GM21786 (cell line): Measurements from ENCODE around the gene PTGDR.
A peak's percentile ranks its signal among the peaks of the same experiment; 100 is the strongest.

Source experiments
- ATAC-seq: cut with Tn5 transposase; IDR thresholded peaks from one replicate; pipeline ENCODE4 v1.9.1; 2021; ENCODE audit not compliant: unreplicated experiment

Gene PTGDR

DNA sequence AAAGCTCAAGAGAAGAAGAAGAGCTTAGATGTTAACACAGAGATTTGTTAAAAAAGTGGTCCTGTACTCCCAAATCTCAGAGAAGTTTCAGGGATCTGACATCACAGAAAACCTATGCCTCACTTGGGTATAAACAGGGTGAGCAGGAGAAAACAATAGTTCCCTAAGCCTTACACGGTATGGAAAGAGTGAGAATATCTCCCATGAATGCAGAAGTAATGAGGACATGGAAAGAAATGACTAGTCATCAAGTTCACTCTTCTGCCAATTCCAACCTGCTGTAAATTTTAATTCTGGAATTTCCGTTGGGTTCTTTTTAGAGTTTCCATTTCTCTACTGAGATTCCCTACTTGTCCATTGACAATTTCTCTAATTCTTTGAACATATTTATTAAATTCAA is 40.4 kb downstream of the PTGDR start:
- no peak for ATAC-seq

DNA sequence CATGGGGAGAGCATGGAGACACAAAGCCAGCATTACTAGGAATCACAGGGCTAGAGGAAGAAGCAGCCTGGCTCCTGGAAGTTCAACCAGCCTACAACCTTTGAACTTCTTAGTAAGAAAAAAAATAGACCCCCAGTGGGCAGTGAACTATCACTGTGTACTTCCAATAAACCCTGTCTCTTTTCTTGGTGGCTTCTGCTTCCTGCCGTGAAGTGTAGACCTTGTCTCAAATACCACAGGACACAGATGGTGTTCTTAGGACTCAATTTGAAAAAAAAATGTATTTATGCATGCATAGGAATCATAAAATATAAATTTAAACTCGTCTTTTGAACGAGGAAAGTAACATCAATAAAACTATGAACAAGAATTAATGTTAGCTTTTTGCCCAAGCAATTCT is 43.0 kb downstream of the PTGDR start:
- no peak for ATAC-seq

DNA sequence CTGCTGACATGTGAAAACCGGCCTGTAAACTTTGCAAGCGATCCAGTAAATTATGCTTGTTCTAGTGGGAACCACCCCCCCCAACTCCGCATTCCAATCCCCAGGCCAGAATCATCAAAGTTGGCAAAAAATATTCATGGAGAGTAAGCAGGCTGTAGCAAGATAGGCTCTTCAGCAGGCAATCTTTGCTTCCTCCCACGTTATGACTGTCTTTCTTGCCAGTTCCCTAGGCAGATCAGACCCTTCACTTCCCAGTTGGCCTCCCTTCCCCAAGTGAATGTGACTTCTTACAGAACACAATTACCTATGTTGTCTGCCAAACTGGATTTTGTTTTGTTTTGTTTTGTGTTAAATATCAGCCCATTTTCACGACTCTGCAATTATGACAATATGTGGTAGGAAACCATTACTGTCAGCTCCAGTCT is 45.4 kb downstream of the PTGDR start:
- ATAC-seq, result no peak

DNA sequence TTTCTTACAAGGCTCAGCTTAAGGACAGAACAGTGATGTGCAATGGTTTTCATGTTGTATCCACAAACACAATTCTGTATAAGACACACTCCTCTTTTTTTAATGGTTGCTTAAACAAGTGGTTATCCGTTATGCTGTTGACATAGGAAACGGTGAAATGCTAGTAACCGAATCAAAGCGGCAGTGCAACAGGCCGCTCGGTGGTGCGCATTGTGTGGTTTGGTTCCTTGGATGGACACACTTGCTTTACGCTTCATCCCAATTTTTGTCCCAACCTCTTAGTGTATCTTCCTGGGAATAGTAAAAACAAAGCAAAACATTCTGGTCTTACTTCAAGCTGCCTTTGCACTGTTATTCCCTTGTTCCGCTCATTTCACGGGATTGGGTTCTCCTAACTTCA is 46.0 kb downstream of the PTGDR start:
- no peak for ATAC-seq

DNA sequence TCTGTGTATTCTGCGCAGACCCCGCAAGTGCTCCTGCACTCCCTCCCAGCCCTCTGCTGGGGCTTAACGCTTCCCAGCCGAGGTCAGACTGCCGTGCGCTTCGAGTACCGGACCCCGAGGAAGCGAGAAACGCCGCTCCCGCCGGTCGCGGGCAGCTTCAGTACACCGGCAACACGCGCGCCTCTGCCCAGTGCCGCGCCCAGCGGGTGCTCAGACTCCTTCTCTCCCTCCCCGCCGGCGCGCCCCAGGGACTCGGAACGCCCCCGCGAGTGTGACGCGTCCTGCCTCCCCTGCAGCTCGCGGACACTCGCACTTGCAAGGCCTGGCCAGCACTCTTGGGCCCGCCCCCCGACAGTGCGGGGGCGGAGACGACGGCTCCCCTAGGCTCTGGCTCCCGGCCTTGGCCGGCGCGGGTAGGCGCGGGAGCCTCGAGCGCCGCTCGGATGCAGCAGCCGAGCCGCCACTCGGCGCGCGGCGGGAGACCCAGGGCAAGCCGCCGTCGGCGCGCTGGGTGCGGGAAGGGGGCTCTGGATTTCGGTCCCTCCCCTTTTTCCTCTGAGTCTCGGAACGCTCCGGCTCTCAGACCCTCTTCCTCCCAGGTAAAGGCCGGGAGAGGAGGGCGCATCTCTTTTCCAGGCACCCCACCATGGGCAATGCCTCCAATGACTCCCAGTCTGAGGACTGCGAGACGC is 46.6 kb downstream of the PTGDR start, which contains the start of gene PTGER2:
TSS of gene PTGER2 (plus strand) at position 410 of the 692 bp plus-strand sequence. CDS start at position 647, 237 bp downstream.
- ATAC-seq, result peak; percentile 38

DNA sequence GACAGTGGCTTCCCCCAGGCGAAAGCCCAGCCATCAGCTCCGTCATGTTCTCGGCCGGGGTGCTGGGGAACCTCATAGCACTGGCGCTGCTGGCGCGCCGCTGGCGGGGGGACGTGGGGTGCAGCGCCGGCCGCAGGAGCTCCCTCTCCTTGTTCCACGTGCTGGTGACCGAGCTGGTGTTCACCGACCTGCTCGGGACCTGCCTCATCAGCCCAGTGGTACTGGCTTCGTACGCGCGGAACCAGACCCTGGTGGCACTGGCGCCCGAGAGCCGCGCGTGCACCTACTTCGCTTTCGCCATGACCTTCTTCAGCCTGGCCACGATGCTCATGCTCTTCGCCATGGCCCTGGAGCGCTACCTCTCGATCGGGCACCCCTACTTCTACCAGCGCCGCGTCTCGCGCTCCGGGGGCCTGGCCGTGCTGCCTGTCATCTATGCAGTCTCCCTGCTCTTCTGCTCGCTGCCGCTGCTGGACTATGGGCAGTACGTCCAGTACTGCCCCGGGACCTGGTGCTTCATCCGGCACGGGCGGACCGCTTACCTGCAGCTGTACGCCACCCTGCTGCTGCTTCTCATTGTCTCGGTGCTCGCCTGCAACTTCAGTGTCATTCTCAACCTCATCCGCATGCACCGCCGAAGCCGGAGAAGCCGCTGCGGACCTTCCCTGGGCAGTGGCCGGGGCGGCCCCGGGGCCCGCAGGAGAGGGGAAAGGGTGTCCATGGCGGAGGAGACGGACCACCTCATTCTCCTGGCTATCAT is 47.3 kb downstream of the PTGDR start:
- ATAC-seq, result peak; percentile 21

DNA sequence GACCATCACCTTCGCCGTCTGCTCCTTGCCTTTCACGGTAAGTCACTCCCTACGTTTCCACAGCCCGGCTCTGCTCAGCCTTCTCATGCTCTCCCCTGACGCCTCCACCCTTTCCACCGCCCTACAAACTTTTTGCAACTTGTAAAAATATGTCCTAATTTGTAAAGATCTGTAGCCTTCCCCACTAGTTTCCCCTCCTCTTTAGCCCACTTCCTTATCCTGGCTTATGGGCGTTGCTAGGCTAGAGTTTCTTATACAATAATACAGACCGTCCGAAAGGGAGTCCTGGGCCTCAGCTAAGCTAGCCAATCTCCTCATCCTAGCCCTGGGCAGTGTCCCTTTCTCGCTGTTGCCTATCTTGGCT is 47.8 kb downstream of the PTGDR start:
- no peak for ATAC-seq

DNA sequence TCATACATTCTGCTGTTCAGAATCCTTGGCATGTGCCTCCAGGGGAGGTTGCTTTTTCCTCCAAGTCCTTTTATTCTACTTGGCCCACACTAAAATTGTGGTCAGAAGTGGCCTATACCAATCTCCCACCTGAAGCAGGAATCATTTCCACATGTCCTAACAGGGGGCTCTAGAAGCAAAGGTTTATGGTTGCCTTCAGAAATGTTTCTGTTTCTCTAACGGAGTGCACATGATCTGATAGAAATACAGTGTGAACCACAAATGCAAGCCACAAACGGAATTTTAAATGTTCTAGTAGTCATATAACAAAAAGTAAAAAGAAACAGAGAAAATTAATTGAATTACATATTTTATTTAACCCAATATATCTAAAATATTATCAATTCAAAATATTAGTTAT is 50.6 kb downstream of the PTGDR start:
- ATAC-seq, result no peak

DNA sequence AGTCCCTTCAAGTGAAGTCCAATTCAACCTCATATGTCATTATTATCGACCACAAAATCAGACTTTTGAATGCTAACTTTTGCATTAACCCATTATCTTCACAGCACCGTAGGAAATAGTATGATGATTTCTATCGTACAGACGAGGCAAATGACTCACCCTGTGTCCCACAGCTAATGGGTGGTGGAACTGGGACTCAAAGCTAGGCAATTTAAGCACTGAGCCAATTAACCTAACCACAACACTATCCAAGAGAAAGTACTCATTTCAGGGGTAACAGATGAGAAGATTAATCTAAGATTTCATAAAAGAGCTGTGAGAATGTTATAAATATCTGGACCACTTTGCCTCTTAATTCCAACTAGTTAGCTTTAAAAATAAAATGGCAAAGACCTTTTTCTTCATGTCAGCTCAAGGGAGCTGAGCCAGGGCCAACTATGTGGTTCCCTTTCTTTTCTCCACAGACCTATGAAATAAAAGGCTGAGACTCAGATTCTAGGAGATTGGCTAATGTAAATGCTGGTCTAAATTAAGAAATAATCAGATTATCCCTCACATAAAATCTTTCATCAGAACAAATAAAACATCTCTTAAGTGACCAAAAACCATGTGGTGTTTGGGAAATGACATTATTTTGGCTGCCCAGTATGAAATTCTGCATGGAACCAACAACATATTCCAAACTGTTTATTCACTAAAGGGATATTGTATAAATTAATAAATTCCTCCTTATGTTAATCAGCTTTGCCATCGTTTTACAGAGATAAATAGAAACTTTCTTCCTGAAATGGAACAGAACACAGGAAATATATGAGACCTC is 51.5 kb downstream of the PTGDR start:
- ATAC-seq, result no peak

DNA sequence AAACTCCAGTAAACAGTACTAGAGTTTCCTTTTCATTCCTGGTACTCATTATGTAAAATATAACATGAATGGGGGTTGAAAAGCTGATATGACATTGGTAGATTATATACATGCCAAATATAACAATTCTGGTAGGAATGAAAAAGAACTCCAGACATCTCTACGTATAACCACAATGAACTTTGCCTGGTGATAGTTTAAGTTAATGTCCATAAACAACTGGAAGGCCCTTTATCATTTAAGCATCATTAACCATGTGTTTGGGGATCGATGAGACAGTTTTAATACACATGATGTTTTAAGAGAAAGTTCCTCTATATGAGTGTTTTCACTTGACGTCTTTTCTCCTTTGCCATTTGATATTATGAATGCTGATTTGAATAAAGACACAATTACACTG is 52.4 kb downstream of the PTGDR start:
- ATAC-seq, result no peak

DNA sequence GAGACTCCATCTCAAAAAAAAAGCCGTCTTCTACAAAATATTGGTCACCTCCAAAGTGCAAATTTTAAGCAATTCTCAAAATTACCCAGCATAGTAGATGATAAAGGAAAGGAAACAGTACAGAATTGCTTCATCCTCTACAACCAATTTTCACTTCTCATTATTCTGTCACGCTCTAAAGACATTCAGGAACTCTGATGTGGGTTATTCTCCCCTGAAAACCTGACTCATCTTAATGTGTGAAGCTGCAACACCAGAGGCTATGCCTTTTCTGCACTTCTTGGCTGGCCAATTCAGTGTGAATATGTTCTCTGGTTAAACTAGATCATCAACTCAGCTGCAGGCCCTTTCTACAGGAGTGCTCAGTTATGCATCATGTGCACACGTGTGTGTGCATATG is 57.6 kb downstream of the PTGDR start:
- ATAC-seq, result peak; percentile 98

DNA sequence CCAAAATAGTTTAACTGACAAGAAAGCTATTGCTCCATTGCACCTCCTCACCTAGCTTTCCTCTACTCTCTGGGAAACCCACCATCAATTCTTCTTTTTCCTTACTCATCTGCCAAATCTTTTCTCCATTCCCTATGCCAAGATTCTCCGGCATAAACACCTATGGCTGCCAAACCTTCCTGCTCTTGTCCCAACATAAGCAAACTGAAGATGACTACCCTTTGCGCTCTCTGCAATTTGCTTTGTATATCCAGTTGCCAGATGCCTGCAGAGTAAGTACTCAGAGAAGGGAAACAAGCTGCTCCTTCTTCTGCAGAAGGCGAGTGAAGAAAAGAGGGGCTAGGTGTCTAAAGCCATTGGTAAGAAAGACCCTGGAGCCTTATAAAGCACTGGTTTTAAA is 58.1 kb downstream of the PTGDR start:
- no peak for ATAC-seq
